Inflammatory macrophage treated with lipopolysaccharide for 4 hours (primary cell): Measurements from ENCODE around the gene TENT5A.
A peak's percentile ranks its signal among the peaks of the same experiment; 100 is the strongest.

ENCODE experiments used
- DNase-seq: peaks from one replicate; pipeline ENCODE4 v3.0.0-alpha.2; 2020

Gene TENT5A

DNA sequence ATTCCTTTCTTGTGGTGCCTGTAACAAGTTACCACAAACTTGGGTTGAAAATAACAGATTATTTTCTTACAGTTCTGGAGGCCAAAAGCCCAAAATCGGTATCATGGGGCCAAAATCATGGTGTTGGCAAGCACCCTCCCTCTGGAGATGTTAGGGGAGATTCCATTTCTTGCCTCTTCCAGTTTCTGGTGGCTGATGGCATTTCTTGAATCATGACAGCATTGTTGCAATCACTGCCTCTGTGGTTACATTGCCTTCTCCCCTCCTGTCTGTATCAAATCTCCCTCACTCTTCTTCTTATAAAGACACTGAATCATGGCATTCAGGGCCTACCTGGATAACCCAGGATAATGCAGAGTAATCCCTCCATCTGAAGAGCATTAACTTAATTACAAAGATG lies 17.9 kb upstream of the TENT5A start:
- DNase-seq: peak; percentile 76

DNA sequence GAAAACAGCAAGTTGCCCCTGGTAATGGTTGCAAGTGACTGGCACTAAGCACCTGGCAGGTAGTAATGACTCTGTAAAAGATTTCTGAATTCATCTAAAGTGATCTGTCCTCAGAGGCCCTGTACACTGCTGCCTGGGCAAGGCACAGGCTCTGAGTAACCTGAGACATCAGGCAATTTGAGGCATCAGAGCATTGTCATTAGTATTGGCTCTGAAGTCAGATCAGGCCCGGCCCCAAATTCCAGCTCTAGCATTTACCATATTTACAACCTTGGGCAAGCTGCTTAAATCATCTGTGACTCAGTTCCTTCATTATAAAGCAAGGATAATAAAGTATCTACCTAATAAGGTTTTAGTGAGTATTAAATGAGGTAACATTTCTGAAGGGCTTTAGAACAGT lies 17.3 kb upstream of the TENT5A start:
- DNase-seq: no peak

DNA sequence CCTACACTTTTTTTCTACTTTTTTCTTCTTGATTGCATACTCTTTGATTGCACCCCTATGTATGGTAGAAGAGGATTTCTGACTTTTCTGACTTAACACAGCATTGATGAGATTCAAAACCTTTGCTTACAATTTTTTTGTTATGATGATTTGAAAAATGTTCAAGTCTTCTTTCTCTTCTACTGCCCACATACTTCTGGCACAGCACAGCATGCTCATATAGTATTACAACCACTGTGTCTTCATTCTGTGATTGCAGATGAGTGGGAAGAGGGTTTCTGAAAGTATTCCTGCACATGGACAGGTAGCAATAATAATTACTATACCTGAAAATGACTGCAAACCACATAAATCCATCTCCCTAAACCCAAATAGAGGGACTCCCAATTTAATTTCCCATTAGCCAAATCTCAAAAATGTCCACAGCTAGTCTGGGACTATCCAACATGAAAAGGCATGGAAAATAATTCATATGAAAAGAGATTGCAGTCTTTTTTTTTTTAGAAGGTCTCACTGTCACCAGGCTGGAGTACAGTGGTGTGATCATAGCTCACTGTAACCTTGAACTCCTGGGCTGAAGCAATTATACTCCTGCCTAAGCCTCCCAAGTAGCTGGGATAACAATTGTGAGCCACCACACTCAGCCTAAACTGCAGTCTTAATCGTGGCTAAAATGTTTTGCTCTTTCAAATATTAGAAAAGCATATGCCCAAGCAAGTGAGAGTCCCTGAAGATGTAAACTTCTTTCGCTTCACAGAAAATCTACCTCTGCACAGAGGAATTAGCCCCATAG lies 15.9 kb upstream of the TENT5A start:
- DNase-seq: no peak

DNA sequence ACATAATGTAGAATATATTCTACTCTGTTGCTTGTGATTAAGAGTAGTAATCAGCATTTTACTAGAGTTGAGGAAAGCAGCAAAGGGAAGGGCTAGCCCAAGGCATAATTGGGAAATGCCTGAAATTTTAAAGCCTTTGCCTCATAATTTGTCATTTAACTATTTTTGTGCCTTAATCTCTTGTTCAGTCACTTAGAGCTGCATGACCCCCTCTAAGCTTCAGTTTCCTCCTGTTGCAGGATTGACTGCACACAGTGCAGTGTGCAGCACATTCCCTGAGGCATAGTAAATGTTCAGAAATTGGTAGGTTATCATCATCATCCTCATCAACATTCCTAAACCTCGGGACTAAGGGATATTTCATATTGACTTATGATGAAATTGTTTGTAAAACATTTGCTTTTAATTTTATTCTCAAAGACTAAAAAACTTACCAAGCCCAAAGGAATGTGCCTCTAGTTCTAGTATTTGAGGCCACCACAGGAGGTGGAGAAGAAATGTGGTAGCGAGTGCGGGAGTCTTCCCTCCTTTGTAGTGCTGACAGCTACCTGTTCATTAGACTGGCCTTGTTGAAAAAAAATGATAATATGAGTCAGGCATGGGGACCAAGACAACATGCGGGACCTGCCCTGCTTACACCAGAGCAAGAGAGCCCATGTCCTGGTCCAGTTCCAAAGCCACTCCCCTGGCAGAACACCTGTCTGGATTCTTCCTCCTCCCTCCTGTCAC lies 14.8 kb upstream of the TENT5A start:
- DNase-seq: peak; percentile 47

DNA sequence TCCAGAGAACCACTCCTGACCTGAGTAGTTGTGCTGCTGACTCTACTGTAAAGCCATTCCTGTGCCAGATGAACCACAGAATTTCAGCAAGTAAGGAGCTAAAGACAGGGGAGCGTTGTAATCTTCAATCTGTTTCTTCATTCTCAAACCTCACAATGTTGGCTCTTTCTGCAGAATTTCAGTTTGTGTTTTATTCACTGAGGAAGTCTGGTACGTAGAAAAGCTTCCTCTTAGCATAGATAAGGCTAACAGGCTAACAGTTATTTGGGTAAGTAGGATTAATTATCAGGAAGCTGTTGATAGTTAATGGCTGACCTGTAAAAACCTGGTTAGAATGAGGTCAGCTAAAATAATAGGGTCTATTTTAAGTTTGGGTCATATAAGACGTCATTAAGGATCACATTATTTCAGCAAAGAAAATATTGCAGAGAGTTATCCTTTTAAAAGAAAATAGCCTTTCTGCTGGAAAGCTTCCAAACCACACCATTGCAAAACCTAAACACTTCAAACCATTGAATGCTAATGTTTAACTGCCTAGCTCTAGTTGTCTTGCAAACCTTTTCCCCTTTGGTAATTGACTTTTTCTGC lies 14.1 kb upstream of the TENT5A start:
- peak; percentile 49 for DNase-seq

DNA sequence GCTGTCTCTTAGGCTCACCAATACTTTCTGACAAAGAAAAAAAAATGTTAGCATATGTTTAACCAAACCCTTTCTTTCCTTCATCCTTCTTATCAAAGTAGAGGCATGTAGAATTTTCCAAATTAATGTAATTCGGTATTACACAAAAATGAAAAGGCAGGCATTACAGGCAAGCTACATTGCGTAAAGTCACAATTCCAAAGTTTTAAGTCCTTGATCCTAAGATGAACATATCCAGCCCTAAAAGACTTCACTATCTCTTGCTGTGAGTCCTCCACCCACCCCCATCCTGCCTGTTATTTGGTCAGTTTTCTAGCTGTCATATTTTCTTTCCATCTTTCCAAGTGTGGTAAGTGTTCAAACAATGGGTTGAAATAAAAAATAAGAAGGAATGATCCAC lies 12.1 kb upstream of the TENT5A start:
- DNase-seq: no peak

DNA sequence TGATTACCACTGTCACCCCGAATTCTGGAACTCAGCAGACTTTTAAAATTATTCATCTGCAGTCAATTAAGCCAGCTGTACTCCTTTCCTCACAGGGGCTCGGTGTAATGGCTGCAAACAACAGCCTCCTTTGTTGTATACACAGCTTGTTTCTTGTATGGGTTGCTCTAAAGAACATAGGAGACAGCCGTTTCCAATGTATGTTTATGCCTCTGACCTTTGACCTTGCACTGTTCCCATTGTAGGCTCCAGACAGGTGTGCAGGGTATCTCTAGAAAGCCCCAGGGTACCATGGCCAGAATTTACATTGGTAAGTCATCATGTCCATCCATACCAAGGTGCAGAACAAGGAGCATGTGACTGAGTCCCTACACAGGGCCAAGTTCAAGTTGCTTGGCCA lies 11.5 kb upstream of the TENT5A start:
- no peak for DNase-seq

DNA sequence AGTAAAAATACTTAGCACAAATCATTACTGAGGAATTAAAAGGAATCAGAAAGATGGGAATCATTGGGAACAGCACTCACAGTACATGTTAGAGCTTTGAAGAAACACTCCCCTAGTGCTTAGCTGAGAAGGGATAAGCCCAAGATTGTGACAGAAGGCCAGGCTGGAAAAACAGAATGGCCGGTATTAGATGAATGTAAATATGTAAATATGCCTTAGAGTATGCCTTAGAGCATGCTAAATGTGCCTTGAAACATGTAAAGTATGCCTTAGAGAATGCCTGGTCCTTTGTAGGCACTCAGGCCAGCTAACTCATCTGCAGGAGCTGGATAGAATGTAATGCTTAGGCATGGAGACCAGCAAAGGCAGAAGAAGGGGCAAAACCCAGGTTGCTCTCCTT lies 10.6 kb upstream of the TENT5A start:
- no peak for DNase-seq

DNA sequence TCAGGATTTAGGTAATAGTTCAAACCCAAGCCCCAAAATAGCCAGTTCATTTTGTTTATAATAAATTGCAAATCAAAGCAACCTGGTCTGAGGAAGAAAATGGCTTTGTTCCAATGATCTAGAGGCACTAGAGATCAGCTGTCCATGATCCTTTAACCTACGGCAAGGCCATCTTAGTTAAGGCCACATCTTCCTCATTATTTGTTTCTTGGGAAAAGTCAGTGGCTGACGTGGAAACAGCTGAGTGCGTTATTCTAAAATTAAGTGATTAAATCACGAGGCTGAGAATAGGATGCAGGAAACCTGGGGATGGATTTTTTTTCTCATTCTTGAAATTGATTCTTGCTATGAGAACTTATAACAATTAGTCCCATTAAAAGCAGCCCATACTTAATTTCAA lies 10.1 kb upstream of the TENT5A start:
- DNase-seq: no peak

DNA sequence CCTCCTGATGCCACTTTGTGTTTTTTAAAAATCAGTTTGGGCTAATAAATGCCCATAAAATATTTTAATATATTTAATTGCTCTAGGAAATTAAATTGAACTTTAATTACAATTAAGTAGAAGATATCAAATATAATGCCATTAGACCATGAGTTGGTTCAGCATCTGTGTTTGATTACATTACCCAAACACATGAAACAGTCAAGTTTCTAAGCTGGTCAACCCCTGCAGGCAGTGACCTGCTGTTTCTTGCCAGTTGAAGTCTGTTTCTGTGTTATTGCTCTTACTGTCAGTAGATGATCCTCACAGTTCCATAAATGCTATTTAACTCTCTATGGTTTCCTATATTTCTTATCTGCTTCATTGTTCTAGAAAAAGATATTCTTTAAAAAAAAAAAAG lies 9.7 kb upstream of the TENT5A start:
- DNase-seq: no peak

DNA sequence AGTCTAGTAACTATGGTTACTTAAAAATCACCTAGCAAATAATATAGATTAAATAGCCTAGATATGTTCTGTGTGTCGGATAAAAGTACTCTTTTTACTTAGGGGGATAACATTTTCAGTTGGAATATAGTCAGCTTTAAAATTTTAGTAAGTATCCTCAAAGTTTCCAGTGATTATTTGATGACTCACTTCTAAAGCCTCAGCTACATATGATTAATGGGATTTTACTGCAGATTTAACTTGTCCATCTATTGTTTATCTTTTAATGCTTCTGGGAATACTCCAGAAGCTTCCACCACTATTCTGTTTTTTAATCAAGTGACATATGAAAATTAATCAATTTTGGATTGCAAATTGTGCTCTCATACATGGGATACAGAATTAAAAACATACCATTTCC lies 8.7 kb upstream of the TENT5A start:
- no peak for DNase-seq

DNA sequence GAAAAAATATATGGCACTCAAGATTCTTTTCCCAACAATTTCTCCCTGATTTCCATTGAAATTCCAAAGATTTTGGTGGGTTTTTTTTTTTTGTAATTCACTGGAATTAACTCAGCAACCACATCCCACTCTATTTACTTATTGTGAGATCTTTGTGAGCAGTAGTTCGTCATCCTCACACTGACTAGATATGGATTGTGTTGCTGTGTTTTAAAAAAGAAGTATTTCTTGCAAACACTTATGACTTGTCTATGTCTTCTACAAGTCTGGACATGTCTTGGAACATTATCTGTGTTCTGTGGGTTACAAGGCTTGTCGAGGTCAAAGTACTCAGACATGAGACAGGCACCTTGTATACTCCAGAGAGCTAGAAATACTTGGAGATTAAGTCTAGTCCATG lies 7.3 kb upstream of the TENT5A start:
- no peak for DNase-seq

DNA sequence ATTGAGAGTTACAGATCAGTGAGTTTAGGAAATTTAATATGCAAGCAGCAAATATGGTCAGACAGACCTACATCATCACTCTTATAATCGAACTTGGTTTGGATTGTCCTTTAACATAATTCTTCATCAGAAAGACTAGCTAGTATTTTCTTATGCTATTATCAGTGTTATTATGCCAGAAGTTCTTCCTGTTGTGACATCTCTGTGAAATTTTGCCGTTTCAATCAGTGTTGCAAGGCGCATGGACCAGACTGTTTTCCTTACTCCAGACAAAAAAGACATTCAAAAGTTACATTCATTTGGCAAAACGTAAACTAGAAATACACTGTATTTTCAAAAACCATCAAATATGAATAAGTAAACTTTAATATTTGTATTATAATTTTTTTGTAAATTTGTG lies 5.7 kb upstream of the TENT5A start:
- peak; percentile 61 for DNase-seq

DNA sequence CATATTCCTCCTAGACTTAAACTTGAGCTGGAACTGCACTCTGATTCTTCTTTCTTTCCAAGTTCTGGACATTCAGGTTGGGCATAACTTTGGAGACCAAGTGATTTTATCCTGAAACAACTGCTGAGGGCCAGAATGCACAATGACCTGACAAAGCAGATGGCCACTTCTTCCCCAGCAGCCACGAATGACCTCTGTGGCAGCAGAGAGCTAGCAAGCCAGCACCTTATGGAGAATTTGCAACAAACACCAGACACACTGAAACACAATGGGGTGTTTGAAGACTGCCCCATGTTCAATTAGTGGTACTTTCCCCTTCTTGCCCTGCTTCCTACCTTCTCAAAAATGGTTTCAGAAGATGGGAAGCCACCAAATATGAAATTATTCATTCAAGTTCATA lies 4.2 kb upstream of the TENT5A start:
- DNase-seq: no peak

DNA sequence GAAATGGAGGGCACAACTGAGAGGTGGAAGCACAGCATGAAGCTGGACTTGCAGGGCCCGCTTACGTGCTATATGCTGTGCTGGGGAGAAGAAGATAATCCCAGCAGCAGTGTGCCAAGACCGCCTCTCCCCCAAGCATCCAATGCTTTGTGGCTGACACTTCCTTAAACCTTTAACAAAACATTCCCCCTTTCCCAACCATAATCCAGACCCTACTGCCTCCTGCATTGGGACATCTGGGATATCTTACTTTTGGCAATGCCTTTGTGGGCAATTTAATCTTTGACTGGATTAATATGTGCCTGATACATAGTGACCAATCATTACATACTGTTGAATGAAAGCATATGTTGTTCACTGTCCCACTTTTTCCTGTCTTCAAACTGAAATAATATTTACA lies 3.1 kb upstream of the TENT5A start:
- DNase-seq: no peak

DNA sequence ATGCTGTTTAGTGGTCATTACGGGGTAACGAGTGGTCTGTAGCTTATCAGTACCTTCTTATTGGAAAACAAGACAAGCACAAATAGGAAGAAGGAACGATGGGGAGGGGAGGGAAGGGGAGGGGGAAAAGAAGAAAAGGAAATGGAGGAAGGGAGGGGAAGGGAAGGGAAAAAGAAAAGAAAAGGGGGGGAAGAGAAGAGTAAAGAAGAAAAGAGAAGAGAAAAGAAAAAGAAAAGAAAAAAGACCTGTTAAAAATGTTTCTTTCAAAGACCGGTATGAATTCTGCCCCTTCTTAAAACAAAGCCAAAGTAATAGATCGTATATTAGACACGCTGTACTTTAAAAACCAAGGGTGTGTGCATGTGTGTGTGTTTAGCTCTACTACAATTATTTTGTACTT lies 2.4 kb upstream of the TENT5A start:
- DNase-seq: no peak

DNA sequence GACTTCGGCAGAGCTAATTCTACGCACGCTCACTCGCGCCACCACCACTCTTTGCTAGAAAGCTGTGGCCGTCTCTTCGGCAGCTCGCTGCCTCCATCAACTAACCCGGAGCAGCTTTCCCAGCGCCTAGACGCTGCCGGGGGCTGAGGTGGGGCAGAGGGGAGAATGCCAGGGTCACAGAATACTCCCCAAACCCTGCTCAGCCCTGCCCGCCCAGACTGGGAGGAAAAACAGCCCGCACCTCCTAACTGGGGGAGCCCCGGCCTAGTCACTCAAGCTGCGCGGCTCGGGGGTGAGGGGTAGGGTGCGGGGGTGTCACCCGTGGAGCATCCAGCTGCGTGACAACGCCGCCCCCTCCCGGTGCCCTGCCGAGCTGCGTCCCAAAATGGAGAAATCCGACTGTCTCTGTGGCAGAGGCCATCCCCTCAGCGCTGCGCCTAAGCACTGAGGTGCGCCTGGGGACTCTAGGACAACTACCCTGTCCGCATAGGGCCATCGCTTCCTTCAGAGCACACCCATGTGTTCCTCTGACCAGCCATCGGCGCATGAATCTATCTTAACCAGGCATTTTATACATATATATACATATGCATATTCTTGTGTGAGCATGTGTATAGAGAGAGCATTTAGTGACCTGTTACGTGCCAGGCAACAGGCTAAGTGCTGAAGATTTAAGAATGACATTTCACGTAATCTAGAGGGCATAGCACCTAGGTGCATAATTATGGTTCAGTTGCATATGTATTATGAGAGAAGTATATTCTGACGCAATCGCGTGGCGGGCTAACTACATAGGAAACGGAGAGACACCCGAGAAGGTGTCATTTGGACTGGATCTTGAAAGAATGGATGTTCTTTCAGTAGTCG lies 1.5 kb upstream of the TENT5A start:
- peak; percentile 87 for DNase-seq

DNA sequence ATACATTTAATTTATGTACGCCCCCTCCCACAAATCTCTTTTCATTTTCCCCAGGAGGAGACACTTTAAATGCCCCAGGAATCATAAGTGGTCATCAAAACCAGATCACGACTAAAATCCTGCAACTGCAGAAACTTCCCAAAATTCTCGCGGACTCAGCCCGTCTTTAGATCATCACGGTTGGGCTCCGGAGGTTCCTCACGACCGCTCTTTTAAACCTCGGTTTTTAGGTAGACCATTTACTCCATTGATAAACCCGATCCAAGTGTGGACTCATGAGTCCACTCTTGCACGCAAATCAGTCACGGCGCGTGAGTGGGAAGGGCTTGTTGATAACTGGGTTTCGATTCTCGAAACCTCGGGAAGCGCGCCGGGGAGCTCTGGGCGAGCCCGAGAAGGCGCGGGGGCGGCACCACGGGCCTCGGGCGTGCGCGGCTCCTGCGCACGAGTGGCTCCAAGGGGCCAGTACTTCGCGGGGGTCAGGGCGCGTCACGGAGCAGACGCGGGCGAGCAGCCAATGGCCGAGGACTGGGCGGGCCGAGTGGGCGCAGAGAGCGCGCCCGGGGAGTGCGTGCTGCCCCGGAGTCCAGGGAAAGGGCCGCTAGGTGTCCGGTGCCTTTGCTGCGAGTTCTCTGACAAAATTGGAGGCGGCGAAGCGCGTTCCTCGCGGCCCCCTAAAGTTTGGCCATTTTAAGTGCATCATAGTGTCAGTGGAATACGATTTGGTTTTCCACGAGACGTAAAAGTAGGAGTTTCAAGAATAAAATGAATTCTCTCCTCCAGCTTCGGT lies 635 bp upstream of the TENT5A start:
- peak; percentile 99 for DNase-seq

DNA sequence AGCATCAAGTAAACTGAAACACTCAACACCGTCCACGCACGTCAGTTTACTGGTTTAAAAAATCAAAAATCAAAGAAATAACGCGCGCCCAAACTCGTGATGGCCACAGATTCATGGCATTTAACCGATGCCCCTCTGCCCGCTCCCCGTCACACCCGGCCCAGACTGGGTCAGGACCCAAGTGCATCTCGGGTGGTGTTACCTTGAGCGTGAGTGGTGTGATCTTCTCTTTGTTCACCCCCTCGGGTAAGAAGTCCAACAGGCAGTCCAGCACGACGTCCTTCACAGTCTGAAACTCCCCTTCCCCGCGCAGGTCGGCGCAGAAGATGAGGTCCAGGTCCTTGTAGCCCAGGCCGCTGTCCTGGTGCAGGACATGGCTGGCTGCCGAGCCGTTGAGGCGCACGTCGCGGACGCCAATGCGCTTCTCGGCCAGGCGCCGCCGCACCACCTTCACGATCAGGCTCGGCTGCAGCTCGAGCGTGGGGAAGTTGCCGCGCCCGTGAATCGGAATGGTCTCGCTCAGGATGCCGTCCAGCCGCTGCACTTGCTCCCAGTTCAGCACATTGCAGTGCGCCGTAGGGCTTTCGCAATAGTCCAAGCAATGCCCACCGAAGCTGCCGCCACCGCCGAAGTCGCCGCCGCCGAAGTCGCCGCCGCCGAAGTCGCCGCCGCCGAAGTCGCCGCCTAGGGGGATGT lies 945 bp downstream of the TENT5A start:
- peak; percentile 63 for DNase-seq

DNA sequence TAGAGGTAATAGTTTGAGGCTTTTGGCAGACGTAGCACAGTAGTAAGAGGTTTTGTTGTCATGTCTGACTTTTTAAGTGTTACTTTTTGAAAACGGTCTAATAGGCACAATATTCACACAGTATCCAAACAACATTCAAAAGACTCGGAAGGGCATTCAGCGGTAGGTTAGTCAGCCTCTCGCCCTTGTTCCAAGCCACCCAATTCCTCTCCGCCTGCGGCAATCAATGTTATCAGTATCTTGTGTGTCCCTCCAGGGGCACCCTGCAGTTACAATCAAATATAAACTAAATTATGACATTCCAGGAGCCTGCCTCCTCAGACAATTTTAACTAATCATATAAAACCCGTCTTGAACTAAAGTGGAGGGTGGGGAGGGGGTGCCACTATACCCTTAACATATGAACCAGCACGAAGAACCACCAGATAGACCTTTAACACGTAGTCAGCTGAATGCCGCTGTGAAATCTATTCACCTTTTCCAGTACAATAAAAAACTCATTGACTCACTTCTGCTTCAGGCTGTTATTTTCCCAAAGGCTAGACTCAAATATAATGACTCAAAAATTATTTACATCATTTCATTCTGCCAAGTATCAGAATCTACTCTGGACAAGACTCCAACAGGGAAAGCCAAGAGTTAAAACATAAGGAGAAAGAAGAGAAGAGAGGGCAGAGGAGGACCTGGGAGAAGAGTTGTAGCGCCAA lies 1.6 kb downstream of the TENT5A start:
- no peak for DNase-seq

DNA sequence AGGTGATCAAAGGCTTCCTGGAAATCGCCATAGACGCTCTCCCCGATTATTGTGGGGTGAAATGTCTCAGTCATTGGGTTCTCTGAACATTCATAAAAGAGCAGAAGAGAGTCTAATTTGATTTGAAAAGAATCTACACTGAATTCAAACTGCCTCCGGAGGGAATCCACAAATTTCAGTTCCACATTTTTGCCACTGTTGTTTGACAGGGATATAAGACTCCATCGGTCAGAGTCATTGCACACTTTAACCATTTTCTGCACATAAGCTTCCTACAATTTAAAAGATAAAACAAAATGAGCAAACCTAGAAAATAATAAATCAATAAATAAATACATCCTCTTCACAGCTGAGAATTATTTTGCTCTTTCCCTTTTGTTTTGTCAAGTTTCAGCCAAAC lies 2.3 kb downstream of the TENT5A start:
- peak; percentile 34 for DNase-seq
